H9 (cell line): ENCODE results near the gene CAMTA1. TPM values are rescaled to one million over a fixed set of nuclear protein-coding genes. Genes with fewer than 3 reads are reported as not detected.

Source experiments
- DNase-seq: peaks from one replicate; pipeline ENCODE4 v3.0.0-alpha.2; 2017
- H2AFZ ChIP-seq: one replicate; pipeline ENCODE4 v1.6.1; 2013; ENCODE audit warnings: mild to moderate bottlenecking, low read length, control low read depth, moderate library complexity
- H2AK5ac ChIP-seq: 2 replicates; pipeline ENCODE4 v1.6.1; 2013; ENCODE audit warnings: low read length, control low read depth, mixed read lengths; ENCODE audit not compliant: insufficient read length
- H2BK120ac ChIP-seq: one replicate; pipeline ENCODE4 v1.6.1; 2013; ENCODE audit warnings: low read depth, mild to moderate bottlenecking, low read length, control low read depth, inconsistent platforms; ENCODE audit not compliant: poor library complexity, severe bottlenecking
- H2BK12ac ChIP-seq: 2 replicates; pipeline ENCODE4 v1.6.1; 2013; ENCODE audit warnings: low read length, control low read depth, mixed read lengths, low read depth; ENCODE audit not compliant: insufficient read length
- H2BK15ac ChIP-seq: 2 replicates; pipeline ENCODE4 v1.6.1; 2013; ENCODE audit warnings: low read depth, low read length, control low read depth
- H2BK20ac ChIP-seq: one replicate; pipeline ENCODE4 v1.6.1; 2013; ENCODE audit warnings: low read depth, mild to moderate bottlenecking, low read length, control low read depth, inconsistent platforms; ENCODE audit not compliant: poor library complexity, severe bottlenecking
- H2BK5ac ChIP-seq: 2 replicates; pipeline ENCODE4 v1.6.1; 2013; ENCODE audit warnings: low read length, control low read depth, mixed read lengths; ENCODE audit not compliant: insufficient read length
- H3K14ac ChIP-seq: 2 replicates; pipeline ENCODE4 v1.6.1; 2013; ENCODE audit warnings: low read length, control low read depth; ENCODE audit not compliant: insufficient read depth
- H3K18ac ChIP-seq: 2 replicates; pipeline ENCODE4 v1.6.1; 2013; ENCODE audit warnings: low read depth, mild to moderate bottlenecking, mixed read lengths, low read length, control low read depth; ENCODE audit not compliant: insufficient read length
- H3K23ac ChIP-seq: 2 replicates; pipeline ENCODE4 v1.6.1; 2013; ENCODE audit warnings: low read length, control low read depth, mixed read lengths, low read depth; ENCODE audit not compliant: insufficient read length
- H3K23me2 ChIP-seq: 2 replicates; pipeline ENCODE4 v1.6.1; 2013; ENCODE audit warnings: low read depth, mild to moderate bottlenecking, mixed read lengths, low read length, control low read depth; ENCODE audit not compliant: insufficient read length, poor library complexity, severe bottlenecking
- H3K27ac ChIP-seq: 2 replicates; pipeline ENCODE4 v1.5.1; 2013; ENCODE audit warnings: low read length, control low read depth, mixed read lengths, low read depth; ENCODE audit not compliant: insufficient read length
- H3K27me3 ChIP-seq: 2 replicates; pipeline ENCODE4 v1.6.1; 2013; ENCODE audit warnings: low read length, control low read depth, inconsistent platforms; ENCODE audit not compliant: insufficient read depth
- H3K4ac ChIP-seq: 2 replicates; pipeline ENCODE4 v1.6.1; 2013; ENCODE audit warnings: low read depth, mild to moderate bottlenecking, control low read depth, inconsistent platforms, low read length, moderate library complexity
- H3K4me1 ChIP-seq: 2 replicates; pipeline ENCODE4 v1.6.1; 2013; ENCODE audit warnings: low read length, control low read depth, inconsistent platforms; ENCODE audit not compliant: insufficient read depth
- H3K4me2 ChIP-seq: 2 replicates; pipeline ENCODE4 v1.6.1; 2013; ENCODE audit warnings: low read length, control low read depth, mixed read lengths; ENCODE audit not compliant: insufficient read length, insufficient read depth
- H3K56ac ChIP-seq: 2 replicates; pipeline ENCODE4 v1.6.1; 2013; ENCODE audit warnings: low read depth, mild to moderate bottlenecking, mixed read lengths, low read length, control low read depth; ENCODE audit not compliant: insufficient read length
- H3K79me1 ChIP-seq: 2 replicates; pipeline ENCODE4 v1.6.1; 2013; ENCODE audit warnings: low read depth, mild to moderate bottlenecking, moderate library complexity, low read length, control low read depth, inconsistent platforms; ENCODE audit not compliant: insufficient read depth, poor library complexity, severe bottlenecking
- H3K79me2 ChIP-seq: 2 replicates; pipeline ENCODE4 v1.6.1; 2013; ENCODE audit warnings: low read length, control low read depth, inconsistent platforms; ENCODE audit not compliant: insufficient read depth
- H3K9ac ChIP-seq: 2 replicates; pipeline ENCODE4 v1.6.1; 2013; ENCODE audit warnings: low read length, control low read depth, mixed read lengths; ENCODE audit not compliant: insufficient read length; ENCODE audit errors: extremely low read depth
- H3K9me3 ChIP-seq: one replicate; pipeline ENCODE4 v1.6.1; 2013; ENCODE audit warnings: low read depth, low read length, inconsistent platforms; ENCODE audit not compliant: control insufficient read depth
- H3T11ph ChIP-seq: one replicate; pipeline ENCODE4 v1.6.1; 2013; ENCODE audit warnings: mild to moderate bottlenecking, low read length, control low read depth, inconsistent platforms
- H4K20me1 ChIP-seq: one replicate; pipeline ENCODE4 v1.6.1; 2013; ENCODE audit not compliant: control insufficient read depth, insufficient read length, insufficient read depth
- H4K5ac ChIP-seq: 2 replicates; pipeline ENCODE4 v1.6.1; 2013; ENCODE audit warnings: low read depth, mild to moderate bottlenecking, mixed read lengths, low read length, control low read depth; ENCODE audit not compliant: insufficient read length
- H4K8ac ChIP-seq: replicated peaks from 2 replicates; pipeline ENCODE4 v1.6.1; 2013; ENCODE audit warnings: low read length, control low read depth, mixed read lengths, low read depth; ENCODE audit not compliant: insufficient read length
- H4K91ac ChIP-seq: 2 replicates; pipeline ENCODE4 v1.6.1; 2013; ENCODE audit warnings: low read depth, mild to moderate bottlenecking, moderate library complexity, mixed read lengths, low read length, control low read depth; ENCODE audit not compliant: insufficient read length
- H3K27ac Mint-ChIP-seq, 3 experiments: 2 replicates in 2 of 3; 3 replicates in 1 of 3; pipeline ENCODE4 v1.8.0; 2020 to 2021; ENCODE audit warnings: mixed read lengths in 3 of 3, mild to moderate bottlenecking in 1 of 3, moderate library complexity in 1 of 3
- H3K27me3 Mint-ChIP-seq: 2 replicates; pipeline ENCODE4 v1.8.0; 2021; ENCODE audit warnings: low read depth, mild to moderate bottlenecking, moderate library complexity, mixed read lengths
- H3K36me3 Mint-ChIP-seq, 3 experiments: 2 replicates in 2 of 3; 3 replicates in 1 of 3; pipeline ENCODE4 v1.8.0; 2020 to 2021; ENCODE audit warnings: low read depth in 3 of 3, mixed read lengths in 3 of 3; ENCODE audit not compliant: insufficient read depth in 1 of 3
- H3K4me1 Mint-ChIP-seq, 2 experiments: 2 replicates each; pipeline ENCODE4 v1.8.0; 2020; ENCODE audit warnings: mixed read lengths in 2 of 2
- H3K4me3 Mint-ChIP-seq, 2 experiments: 2 replicates in 1 of 2; 3 replicates in 1 of 2; pipeline ENCODE4 v1.8.0; 2020 to 2021; ENCODE audit warnings: mild to moderate bottlenecking in 2 of 2, mixed read lengths in 2 of 2, moderate library complexity in 1 of 2
- H3K9me3 Mint-ChIP-seq, 2 experiments: 2 replicates in 1 of 2; 3 replicates in 1 of 2; pipeline ENCODE4 v1.8.0; 2020; ENCODE audit warnings: mild to moderate bottlenecking in 2 of 2, mixed read lengths in 2 of 2, moderate library complexity in 1 of 2
- CTCF ChIP-seq: fragments of 200-600 bp; sonication (generic); conservative IDR thresholded peaks from 3 replicates; pipeline ENCODE4 v1.8.0; 2021; ENCODE audit warnings: antibody characterized with exemption, mild to moderate bottlenecking
- WGBS: extraction: QIAGEN DNeasy Blood & Tissue Kit; methylation state at CpG from one replicate; pipeline ENCODE4 v1.1.7; 2013; ENCODE audit warnings: missing lambda C conversion rate, low lambda C conversion rate, mixed read lengths; ENCODE audit not compliant: insufficient read length; ENCODE audit errors: extremely low coverage; 5-methylcytosine and 5-hydroxymethylcytosine counted together
- total RNA-seq: library from RNA; stranded (reverse); gene quantifications from 2 replicates; pipeline ENCODE4 v1.2.1, GENCODE V29; 2021

CAMTA1 gene
- total RNA-seq, 1 experiment from 2014 or later = 115 TPM

DNA sequence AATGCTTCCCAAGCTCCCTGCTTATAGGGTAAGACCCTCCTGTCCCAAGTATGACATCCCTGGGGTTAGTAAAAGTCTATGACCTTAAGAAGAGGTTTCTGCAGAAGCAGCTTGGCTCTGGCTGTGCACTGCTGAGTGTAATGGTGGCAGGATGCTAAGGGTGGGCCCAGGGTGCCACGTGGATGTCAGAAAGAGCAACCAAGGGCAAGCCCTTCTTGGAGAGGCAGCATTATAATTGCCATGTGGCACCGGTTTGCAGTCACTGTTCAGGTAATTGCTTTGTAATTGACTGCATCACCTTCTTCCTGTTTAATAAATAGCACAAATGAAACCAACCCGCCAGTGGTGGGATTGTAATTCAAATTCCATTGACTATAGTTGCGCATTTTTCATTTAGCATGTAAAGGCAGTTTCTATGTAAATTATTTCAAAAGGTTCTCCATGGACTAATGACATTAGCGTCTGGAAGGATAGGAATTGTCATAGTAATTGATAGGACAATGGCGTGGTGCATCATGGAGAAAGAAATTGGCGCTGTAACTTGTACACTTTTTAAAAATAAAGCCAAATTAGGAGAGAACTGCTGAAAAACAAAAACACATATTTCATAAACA lies 495.2 kb downstream of the CAMTA1 start:
- H3K4ac ChIP-seq = no peak overlapping the region
- Mint-ChIP-seq H3K4me3 (no peak overlapping the region; a peak in 1 of 5 replicates), H3K27me3 (no peaks in the 10 kb centered on the region), H3K27ac (peak overlapping the region in 2 of 3 experiments; percentile 6 to 39; a peak in 2 of 7 replicates), H3K36me3 (peaks cover 2 to 8% (median 7%) of the 10 kb centered on the region in 3 experiments; a peak in 6 of 7 replicates), H3K9me3 (peaks cover 8 to 15% of the 10 kb centered on the region in 2 experiments; a peak in 4 of 5 replicates), H3K4me1 (peaks cover 28 to 42% of the 10 kb centered on the region in 2 experiments)
- no peak overlapping the region for H3K14ac ChIP-seq
- no peak overlapping the region for H4K5ac ChIP-seq
- peaks cover 9% of the 10 kb centered on the region; the same call in 1 of the 2 replicates for H3K4me1 ChIP-seq
- no peak overlapping the region for H4K91ac ChIP-seq
- no peaks in the 10 kb centered on the region for H3K79me2 ChIP-seq
- H3K27me3 ChIP-seq = no peaks in the 10 kb centered on the region
- DNase-seq = no peak
- H2BK20ac ChIP-seq = no peak overlapping the region
- WGBS = no CpG with 5 or more reads among the region's 7 CpGs
- no peak overlapping the region for H2BK120ac ChIP-seq
- H2BK5ac ChIP-seq = no peak overlapping the region
- no peak for TF ChIP-seq CTCF
- no peak overlapping the region for H3K9ac ChIP-seq
- H3K56ac ChIP-seq = no peak overlapping the region
- no peaks in the 10 kb centered on the region for H3K79me1 ChIP-seq
- H3K9me3 ChIP-seq = no peaks in the 10 kb centered on the region
- no peak overlapping the region for H3T11ph ChIP-seq
- no peak overlapping the region for H2AFZ ChIP-seq
- no peak overlapping the region for H2BK12ac ChIP-seq
- H3K23me2 ChIP-seq = no peaks in the 10 kb centered on the region
- no peak overlapping the region for H3K4me2 ChIP-seq
- no peak overlapping the region for H3K27ac ChIP-seq
- no peak overlapping the region for H2AK5ac ChIP-seq
- H4K8ac ChIP-seq = no peak overlapping the region
- no peak overlapping the region for H3K18ac ChIP-seq
- no peaks in the 10 kb centered on the region for H4K20me1 ChIP-seq
- H3K23ac ChIP-seq = no peak overlapping the region
- H2BK15ac ChIP-seq = no peak overlapping the region
